Measurements from ENCODE around the gene POTEC.
"Not testable (repeated sequence)": the region's sequence is repeated elsewhere in the genome, so short reads cannot be mapped to it uniquely, and the experiment has no call there.

- TF ChIP-seq, protein P1, sequence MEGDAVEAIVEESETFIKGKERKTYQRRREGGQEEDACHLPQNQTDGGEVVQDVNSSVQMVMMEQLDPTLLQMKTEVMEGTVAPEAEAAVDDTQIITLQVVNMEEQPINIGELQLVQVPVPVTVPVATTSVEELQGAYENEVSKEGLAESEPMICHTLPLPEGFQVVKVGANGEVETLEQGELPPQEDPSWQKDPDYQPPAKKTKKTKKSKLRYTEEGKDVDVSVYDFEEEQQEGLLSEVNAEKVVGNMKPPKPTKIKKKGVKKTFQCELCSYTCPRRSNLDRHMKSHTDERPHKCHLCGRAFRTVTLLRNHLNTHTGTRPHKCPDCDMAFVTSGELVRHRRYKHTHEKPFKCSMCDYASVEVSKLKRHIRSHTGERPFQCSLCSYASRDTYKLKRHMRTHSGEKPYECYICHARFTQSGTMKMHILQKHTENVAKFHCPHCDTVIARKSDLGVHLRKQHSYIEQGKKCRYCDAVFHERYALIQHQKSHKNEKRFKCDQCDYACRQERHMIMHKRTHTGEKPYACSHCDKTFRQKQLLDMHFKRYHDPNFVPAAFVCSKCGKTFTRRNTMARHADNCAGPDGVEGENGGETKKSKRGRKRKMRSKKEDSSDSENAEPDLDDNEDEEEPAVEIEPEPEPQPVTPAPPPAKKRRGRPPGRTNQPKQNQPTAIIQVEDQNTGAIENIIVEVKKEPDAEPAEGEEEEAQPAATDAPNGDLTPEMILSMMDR (conservative IDR thresholded peaks at IDR 0.05; ENCODE audit: low read length), result not testable (repeated sequence)
- not testable (repeated sequence) for TF ChIP-seq EZH2phosphoT487 (IDR thresholded peaks at IDR 0.05; ENCODE audit: borderline replicate concordance, low read depth, low read length)
Observed at GRCh38 chr18:14488789-14489188, 54.6 kb downstream of the POTEC start.

All from OCI-LY7 (cell line).